Measurements from ENCODE around the gene WNT2B.

The WNT2B gene

GRCh38 chr1:112549590-112549989 lies 40.8 kb downstream of the WNT2B start:
- H3K27me3 ChIP-seq (ENCODE audit: control insufficient read depth, insufficient read depth, low read length): no peaks in the 10 kb centered on the region
- H3K9me3 ChIP-seq (ENCODE audit: control insufficient read depth, insufficient read depth, low read length): no peaks in the 10 kb centered on the region
- no peak overlapping the region for H3K9ac ChIP-seq (ENCODE audit: low read depth, low read length)
- H3K36me3 ChIP-seq (ENCODE audit: control insufficient read depth, insufficient read depth, low read length): no peaks in the 10 kb centered on the region
- no peaks in the 10 kb centered on the region for H3K4me1 ChIP-seq (ENCODE audit: control insufficient read depth, insufficient read depth, low read length)
- H3K4me3 ChIP-seq (ENCODE audit: low read depth, low read length): no peak overlapping the region

- H3K4me3 ChIP-seq (ENCODE audit: low read depth, low read length): no peak overlapping the region
- H3K36me3 ChIP-seq (ENCODE audit: control insufficient read depth, insufficient read depth, low read length): no peaks in the 10 kb centered on the region
- no peaks in the 10 kb centered on the region for H3K4me1 ChIP-seq (ENCODE audit: control insufficient read depth, insufficient read depth, low read length)
- no peaks in the 10 kb centered on the region for H3K27me3 ChIP-seq (ENCODE audit: control insufficient read depth, insufficient read depth, low read length)
- no peak overlapping the region for H3K9ac ChIP-seq (ENCODE audit: low read depth, low read length)
- H3K9me3 ChIP-seq (ENCODE audit: control insufficient read depth, insufficient read depth, low read length): no peaks in the 10 kb centered on the region
Measured at GRCh38 chr1:112554411-112554810, 45.6 kb downstream of the WNT2B start.

GRCh38 chr1:112557385-112557784 lies 48.6 kb downstream of the WNT2B start:
- H3K4me1 ChIP-seq (ENCODE audit: control insufficient read depth, insufficient read depth, low read length): no peaks in the 10 kb centered on the region
- H3K4me3 ChIP-seq (ENCODE audit: low read depth, low read length): no peak overlapping the region
- no peak overlapping the region for H3K9ac ChIP-seq (ENCODE audit: low read depth, low read length)
- H3K9me3 ChIP-seq (ENCODE audit: control insufficient read depth, insufficient read depth, low read length): no peaks in the 10 kb centered on the region
- H3K36me3 ChIP-seq (ENCODE audit: control insufficient read depth, insufficient read depth, low read length): no peaks in the 10 kb centered on the region
- H3K27me3 ChIP-seq (ENCODE audit: control insufficient read depth, insufficient read depth, low read length): no peaks in the 10 kb centered on the region

- Histone ChIP-seq H3K4me3 (ENCODE audit: low read depth, low read length) (no peak overlapping the region), H3K27me3 (ENCODE audit: control insufficient read depth, insufficient read depth, low read length) (no peaks in the 10 kb centered on the region), H3K9ac (ENCODE audit: low read depth, low read length) (no peak overlapping the region), H3K4me1 (ENCODE audit: control insufficient read depth, insufficient read depth, low read length) (no peaks in the 10 kb centered on the region), H3K36me3 (ENCODE audit: control insufficient read depth, insufficient read depth, low read length) (no peaks in the 10 kb centered on the region), H3K9me3 (ENCODE audit: control insufficient read depth, insufficient read depth, low read length) (no peaks in the 10 kb centered on the region)
Measured at GRCh38 chr1:112558634-112559033, 49.9 kb downstream of the WNT2B start.

GRCh38 chr1:112563341-112563740 lies 54.6 kb downstream of the WNT2B start:
- Histone ChIP-seq H3K9ac (ENCODE audit: low read depth, low read length) (no peak overlapping the region), H3K27me3 (ENCODE audit: control insufficient read depth, insufficient read depth, low read length) (no peaks in the 10 kb centered on the region), H3K4me1 (ENCODE audit: control insufficient read depth, insufficient read depth, low read length) (no peaks in the 10 kb centered on the region), H3K9me3 (ENCODE audit: control insufficient read depth, insufficient read depth, low read length) (no peaks in the 10 kb centered on the region), H3K36me3 (ENCODE audit: control insufficient read depth, insufficient read depth, low read length) (no peaks in the 10 kb centered on the region), H3K4me3 (ENCODE audit: low read depth, low read length) (no peak overlapping the region)

- Histone ChIP-seq H3K4me3 (ENCODE audit: low read depth, low read length) (no peak overlapping the region), H3K27me3 (ENCODE audit: control insufficient read depth, insufficient read depth, low read length) (no peaks in the 10 kb centered on the region), H3K9me3 (ENCODE audit: control insufficient read depth, insufficient read depth, low read length) (no peaks in the 10 kb centered on the region), H3K4me1 (ENCODE audit: control insufficient read depth, insufficient read depth, low read length) (no peaks in the 10 kb centered on the region), H3K36me3 (ENCODE audit: control insufficient read depth, insufficient read depth, low read length) (no peaks in the 10 kb centered on the region), H3K9ac (ENCODE audit: low read depth, low read length) (no peak overlapping the region)
Measured at GRCh38 chr1:112564081-112564480, 55.3 kb downstream of the WNT2B start.

- no peaks in the 10 kb centered on the region for H3K36me3 ChIP-seq (ENCODE audit: control insufficient read depth, insufficient read depth, low read length)
- H3K9me3 ChIP-seq (ENCODE audit: control insufficient read depth, insufficient read depth, low read length): no peaks in the 10 kb centered on the region
- H3K9ac ChIP-seq (ENCODE audit: low read depth, low read length): no peak overlapping the region
- no peaks in the 10 kb centered on the region for H3K27me3 ChIP-seq (ENCODE audit: control insufficient read depth, insufficient read depth, low read length)
- H3K4me3 ChIP-seq (ENCODE audit: low read depth, low read length): no peak overlapping the region
- H3K4me1 ChIP-seq (ENCODE audit: control insufficient read depth, insufficient read depth, low read length): no peaks in the 10 kb centered on the region
Measured at GRCh38 chr1:112565800-112566199, 57.0 kb downstream of the WNT2B start.

GRCh38 chr1:112575154-112575804 lies 66.5 kb downstream of the WNT2B start:
- Histone ChIP-seq H3K9ac (ENCODE audit: low read depth, low read length) (no peak overlapping the region), H3K9me3 (ENCODE audit: control insufficient read depth, insufficient read depth, low read length) (no peaks in the 10 kb centered on the region), H3K4me3 (ENCODE audit: low read depth, low read length) (no peak overlapping the region), H3K36me3 (ENCODE audit: control insufficient read depth, insufficient read depth, low read length) (no peaks in the 10 kb centered on the region), H3K4me1 (ENCODE audit: control insufficient read depth, insufficient read depth, low read length) (no peaks in the 10 kb centered on the region), H3K27me3 (ENCODE audit: control insufficient read depth, insufficient read depth, low read length) (no peaks in the 10 kb centered on the region)

- no peaks in the 10 kb centered on the region for H3K36me3 ChIP-seq (ENCODE audit: control insufficient read depth, insufficient read depth, low read length)
- no peaks in the 10 kb centered on the region for H3K9me3 ChIP-seq (ENCODE audit: control insufficient read depth, insufficient read depth, low read length)
- H3K4me3 ChIP-seq (ENCODE audit: low read depth, low read length): no peak overlapping the region
- no peaks in the 10 kb centered on the region for H3K4me1 ChIP-seq (ENCODE audit: control insufficient read depth, insufficient read depth, low read length)
- H3K9ac ChIP-seq (ENCODE audit: low read depth, low read length): no peak overlapping the region
- H3K27me3 ChIP-seq (ENCODE audit: control insufficient read depth, insufficient read depth, low read length): no peaks in the 10 kb centered on the region
Measured at GRCh38 chr1:112576240-112576639, 67.5 kb downstream of the WNT2B start.

All from iPS-15b (cell line).